GDM1 (cell line): ENCODE measurements around the gene CDH13.

Experiments used
- DNase-seq: peaks from one replicate; lab custom pipeline; 2025; lab: John Stamatoyannopoulos, UW

CDH13 gene

GRCh38 chr16:82954224-82954929, 327.6 kb downstream of the CDH13 start:
- no peak for DNase-seq

DNA sequence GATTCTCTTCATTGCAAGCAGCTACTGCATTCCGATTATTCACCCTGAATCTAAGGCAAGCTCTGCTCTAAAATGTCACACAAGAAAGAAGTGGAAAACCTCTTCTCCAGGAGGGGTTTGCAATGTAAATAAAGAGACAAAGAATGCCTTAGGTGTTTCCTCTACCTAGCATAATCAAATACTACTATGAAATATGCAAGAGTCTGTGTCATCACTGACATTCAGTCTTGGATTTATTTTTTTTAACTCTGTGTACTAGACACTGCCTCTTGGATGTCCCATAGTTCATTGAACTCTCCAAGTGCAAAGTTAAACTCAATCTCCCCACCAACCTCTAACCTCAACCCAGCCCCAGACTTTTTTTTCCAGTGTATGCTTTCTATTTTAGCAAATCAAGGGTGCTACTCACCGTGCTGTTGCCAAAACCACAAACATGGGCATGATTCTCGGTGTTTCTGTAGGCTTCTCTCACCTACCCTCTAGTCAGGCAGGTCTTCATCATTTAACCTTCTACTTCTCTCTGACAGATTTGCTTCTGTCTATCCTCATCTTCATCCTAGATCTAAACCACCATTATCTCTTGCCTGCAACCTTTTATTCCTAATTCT, 329.1 kb downstream of the CDH13 start:
- no peak for DNase-seq

GRCh38 chr16:82957212-82957611, 330.4 kb downstream of the CDH13 start:
- DNase-seq, result no peak

- no peak for DNase-seq
Measured at GRCh38 chr16:82960918-82961317, 334.1 kb downstream of the CDH13 start.

DNA sequence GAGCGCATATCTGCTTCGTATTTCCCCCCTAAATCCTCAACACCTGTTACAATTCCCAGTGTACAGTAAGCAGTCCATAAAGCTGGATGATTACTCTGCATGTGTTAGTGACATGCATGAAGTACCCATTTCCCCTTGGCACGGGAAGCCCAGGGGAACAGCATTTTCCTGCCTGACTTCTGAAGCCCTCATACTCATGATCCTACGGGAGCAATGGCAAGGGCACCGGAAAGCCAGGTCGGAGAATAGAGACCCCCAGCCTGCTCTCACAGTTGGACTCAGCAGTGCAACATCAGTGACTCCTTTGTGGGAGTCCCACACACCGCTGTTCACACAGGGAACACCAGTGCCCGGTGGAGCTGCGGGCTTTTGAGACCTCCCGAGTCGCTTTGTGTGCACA, 336.9 kb downstream of the CDH13 start:
- no peak for DNase-seq

DNA sequence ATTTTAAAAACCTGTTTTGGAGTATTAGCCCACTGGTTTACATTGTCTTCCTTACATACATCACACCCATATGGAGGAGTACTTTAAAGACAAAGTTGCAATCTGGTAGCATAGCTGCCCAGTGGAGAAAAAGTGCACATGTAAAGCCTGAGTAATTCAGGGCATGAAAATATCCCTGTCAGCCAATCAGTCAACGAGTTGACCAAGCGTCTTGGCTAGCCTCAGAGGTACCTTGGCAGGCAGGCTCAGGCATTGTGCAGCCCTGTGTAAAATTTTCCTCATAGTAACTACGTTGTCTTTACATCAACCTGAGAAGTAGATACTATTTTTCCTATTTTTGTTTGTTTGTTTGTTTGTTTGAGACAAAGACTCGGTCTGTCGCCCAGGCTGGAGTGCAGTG, 339.0 kb downstream of the CDH13 start:
- no peak for DNase-seq

- no peak for DNase-seq
Measured at GRCh38 chr16:82967424-82967823, 340.7 kb downstream of the CDH13 start.

DNA sequence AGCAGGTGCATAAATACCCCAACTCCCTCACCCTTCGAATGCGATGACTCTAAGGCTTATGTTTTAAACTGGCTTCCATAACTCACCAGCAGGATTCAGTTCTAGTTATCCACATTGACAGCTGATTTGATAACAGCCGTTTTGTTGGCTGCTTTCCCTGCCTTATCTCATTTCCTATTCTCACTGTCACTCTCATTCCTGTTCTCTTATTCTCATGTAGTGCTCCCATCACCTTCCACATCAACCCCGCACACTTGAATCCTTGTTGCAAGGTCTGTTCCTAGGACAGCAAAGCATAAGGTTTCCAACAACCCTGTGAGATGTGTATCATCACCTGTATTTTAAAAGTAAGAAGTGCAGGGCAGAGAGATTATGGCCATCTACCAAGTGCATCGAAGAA, 344.4 kb downstream of the CDH13 start:
- no peak for DNase-seq

DNA sequence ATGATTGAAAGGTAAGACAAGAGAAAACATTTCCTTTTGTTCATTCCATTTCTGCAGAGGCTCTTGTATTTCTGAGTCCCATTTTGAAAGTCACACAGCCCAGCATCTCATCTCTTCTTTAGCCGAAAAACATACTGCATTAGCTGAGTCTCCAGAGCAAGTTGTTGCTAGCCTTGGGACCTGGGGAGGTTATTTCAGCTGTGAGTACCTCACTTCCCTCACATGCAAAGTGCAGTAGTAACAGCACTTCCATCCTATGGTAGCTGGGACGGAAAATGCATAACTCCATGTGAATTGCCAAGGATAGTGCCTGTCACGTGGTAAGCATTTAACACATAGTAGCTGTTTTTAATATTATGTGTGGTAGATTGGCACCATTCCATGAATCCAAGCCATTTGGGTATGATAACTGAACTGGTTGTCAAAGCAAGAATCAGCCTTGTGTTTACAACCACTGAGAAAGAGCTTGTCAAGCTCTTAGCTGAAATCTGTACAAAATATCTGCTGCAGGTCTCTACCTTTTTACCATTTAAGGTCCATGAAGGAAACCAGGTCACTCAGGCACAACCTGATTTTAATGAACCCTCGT, 345.7 kb downstream of the CDH13 start:
- DNase-seq, result no peak

- DNase-seq, result no peak
Measured at GRCh38 chr16:82979406-82980111, 352.8 kb downstream of the CDH13 start.

DNA sequence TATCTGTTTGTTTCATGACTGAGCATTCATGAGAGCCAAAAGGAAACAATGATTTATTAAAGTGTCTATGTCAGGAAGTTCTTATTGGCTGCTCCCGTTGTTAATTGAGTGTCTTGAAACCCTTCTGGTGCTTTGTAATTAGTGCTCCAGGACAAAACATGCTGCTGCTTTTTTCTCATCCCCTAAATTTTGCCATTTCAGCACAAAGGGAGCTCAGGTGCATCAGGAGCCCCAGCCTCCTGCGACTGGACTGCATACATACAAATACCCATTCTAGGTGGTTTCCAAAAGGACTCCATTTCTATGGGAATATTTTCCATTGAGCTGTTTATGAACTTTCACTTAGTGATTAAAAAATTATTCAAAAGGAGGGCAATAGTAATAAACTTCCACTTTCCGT, 354.0 kb downstream of the CDH13 start:
- no peak for DNase-seq

DNA sequence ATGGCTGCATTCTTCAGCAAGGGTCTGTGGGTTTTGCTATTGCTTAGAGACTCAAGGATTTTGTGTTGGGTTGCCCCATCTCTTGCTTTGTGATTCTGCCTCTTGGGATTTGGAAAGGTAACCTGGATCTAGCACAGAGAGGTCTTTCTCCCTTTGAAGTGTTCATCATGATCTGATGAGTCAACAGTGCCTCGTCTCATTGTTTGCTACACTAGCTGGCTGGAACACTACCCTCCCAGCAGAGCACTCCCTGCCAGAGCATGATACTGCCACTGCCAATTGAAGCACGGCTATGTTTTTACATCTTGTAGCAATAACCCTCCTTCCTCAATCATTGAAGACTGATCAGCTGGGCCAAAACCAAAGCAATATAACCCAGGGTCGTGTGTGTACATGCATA, 361.0 kb downstream of the CDH13 start:
- no peak for DNase-seq

GRCh38 chr16:82990155-82990554, 363.4 kb downstream of the CDH13 start:
- DNase-seq, result no peak

DNA sequence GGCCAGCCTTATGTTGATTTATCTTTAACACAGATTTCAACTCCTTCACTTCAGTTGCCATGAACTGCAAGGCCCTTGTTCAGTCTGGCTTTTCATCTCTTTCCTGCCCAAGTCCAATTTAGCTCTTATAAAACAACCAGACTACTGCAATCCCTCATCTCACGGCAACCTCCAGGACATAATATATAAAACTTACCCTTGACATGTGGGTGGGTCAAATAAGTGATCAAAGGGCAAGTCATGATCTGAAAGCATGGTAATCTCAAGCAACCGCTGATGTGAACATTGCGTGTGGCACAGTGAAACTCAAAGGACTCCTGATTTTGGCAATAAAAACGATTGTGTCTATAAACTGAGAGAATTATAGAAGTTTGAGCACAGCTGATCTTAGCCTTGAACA, 364.6 kb downstream of the CDH13 start:
- no peak for DNase-seq

DNA sequence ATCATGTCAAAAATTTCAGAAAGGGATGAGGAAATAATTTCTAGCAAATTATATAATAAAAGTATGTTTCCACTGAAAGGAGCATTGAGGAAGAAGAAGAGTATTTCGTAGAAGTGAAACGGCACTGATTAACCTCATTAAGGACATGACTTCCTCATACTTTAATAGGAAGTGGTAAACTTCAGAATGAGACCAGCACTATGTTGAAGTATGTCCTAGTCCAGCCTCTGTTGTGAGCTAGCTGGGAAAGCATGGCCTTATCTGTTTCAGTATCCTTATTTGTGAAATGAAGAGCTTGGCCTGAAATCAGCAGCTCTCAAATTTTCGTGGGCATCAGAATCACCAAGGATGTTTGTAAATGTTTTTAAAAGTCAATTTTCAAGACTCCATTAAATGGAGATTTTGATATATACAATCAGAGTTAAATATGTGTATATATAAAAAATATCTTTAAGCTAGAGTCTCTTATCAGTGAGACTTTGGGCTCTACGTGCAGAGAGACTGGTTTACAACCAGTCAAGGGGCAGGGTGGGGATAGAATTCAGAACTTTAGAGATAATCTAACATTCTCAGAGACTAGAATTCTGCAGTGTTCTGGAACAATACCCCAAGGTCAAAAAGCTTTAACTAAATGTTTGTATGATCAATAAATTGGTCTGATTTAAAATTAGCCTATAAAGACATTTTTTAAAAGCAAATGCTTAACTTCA, 365.4 kb downstream of the CDH13 start:
- no peak for DNase-seq

DNA sequence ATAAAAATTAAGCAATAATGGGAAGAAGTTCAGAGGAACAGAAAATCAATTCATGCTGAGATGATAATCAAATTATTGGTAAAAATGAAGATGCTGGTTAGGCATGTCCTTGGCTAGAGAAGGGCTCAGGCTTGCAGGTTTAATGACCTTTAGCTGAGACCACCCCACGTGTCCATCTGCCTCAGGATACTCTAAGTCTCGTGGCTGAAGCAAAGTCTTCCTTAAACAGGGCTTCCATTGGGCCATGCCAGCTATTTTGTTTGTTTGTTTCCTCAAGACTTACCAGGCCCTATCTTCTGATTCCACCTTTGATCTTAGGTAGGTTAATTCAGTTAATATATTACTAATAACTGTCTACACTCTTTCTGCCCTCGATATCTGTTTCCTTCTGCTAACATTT, 366.0 kb downstream of the CDH13 start:
- no peak for DNase-seq

DNA sequence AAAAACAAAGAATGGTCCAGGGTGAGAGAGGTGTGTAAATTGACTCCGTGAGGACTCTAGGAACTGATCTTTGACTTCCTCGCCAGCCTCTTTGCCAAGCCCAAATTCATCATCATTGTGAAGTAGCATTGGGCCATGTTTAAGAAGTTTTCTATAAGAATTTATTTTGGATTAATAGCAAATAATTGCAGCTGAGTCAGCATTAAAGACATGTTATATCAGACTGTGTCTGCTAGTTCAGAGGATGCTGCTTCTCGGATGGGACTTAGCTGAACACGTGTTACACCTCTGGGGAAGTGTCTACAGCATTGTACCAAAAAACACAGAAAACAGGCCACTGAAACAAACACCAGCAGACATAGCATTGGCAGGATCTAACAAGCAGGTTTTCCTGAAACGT, 366.6 kb downstream of the CDH13 start:
- no peak for DNase-seq

- DNase-seq, result no peak
Measured at GRCh38 chr16:82993926-82994325, 367.2 kb downstream of the CDH13 start.

DNA sequence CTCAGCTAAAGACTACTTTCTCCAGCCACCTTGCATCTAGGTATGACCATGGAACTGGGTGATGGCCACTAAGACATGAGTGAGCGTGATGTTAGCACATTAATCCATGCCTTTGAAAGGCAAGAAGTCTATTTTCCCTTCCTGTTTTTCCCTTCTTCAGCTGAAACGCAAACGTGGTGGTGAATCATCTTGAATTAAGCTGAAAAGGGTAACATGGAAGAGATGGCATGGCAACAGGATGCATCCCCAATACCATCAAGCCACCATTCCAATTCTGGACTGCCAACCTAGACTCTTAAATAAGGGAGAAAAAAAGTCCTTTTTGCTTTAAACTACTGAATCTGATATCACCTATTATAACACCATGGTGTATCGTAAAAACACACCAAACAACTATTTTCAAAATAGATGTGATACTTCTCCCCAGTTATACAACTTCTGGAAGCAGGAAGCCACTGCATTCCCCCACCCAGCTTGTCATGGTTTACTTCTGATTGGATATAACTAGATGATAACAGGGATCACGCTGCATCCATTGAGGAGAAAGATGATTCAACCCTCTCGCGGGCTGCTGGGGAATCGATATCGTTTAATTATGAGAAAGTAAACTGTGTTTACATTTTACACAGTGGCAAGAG, 368.6 kb downstream of the CDH13 start:
- DNase-seq, result no peak

DNA sequence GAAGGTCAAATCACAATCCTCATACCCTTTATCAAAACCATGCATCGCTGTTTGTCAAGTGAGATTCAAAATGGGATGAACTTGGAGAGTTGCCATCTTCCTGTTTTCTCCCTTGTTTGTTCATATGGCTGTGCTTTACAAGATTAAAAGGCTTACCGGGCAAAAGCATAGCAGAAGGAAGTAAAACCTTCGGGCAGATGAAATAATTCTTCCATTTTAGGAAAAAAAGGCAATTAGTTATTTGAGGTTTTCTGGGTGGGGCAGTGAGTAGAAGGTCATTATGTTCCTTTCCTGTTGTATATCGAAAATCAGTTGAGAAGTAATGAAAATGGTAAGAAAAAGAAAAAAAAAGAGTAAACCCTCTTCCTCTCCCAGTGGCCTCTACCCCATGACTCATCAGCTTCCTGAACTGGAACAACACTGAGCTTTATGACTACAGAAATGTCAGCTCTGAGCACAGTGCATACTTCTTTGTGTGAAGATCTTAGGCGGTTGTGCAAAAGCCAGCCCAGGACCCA, 369.2 kb downstream of the CDH13 start:
- DNase-seq, result no peak

DNA sequence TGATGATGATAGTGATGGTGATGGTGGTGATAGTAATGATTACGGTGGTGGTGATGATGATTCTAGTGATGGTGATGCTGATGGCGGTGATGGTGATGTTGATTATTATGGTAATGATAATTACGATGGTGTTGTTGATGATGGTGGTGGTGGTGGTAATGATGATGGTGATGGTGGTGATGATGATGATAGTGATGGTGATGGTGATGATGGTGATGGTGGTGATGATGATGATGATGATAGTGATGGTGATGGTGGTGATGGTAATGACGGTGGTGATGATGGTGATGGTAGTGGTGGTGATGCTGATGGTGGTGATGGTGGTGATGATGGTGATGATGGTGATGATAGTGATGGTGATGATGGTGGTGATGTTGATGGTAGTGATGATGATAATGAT, 370.0 kb downstream of the CDH13 start:
- no peak for DNase-seq

DNA sequence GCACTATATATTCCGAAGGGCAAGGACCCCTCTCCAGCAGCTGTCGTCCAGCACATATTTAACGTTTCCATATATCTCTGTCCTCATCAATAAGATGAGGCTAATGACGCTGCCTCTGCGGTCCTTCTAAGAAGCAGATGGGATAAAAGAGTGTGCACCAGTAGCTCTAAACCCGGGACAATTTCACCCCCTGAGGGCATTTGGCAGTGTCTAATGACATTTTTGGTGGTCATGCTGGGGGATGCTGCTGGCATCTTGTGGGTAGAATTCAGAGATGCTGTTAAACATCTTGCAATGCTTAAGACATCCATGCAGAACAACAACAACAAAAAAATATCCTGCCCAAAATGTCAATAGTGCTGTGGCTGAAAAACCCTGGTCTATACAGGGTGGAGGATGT, 372.9 kb downstream of the CDH13 start:
- no peak for DNase-seq
